HG02610 (cell line): ENCODE results near the gene FAM78A.

Experiments used
- ATAC-seq: cut with Tn5 transposase; IDR thresholded peaks from one replicate; pipeline ENCODE4 v1.9.1; 2021; ENCODE audit warnings: mild to moderate bottlenecking, moderate library complexity; ENCODE audit not compliant: unreplicated experiment

Gene FAM78A

GRCh38 chr9:131276094-131276888 is at the start of gene FAM78A:
Gene FAM78A (minus strand): TSS chr9:131276510. CDS start chr9:131276179, 331 bp downstream.
- ATAC-seq, result no peak

GRCh38 chr9:131324736-131325679 is 48.7 kb upstream of the FAM78A start:
- no peak for ATAC-seq

GRCh38 chr9:131323629-131324028 is 47.3 kb upstream of the FAM78A start:
- ATAC-seq, result no peak

- ATAC-seq, result no peak
Measured at GRCh38 chr9:131320031-131320685, 43.8 kb upstream of the FAM78A start.

- ATAC-seq, result no peak
Measured at GRCh38 chr9:131319486-131319885, 43.2 kb upstream of the FAM78A start.

GRCh38 chr9:131318231-131319085 is 42.1 kb upstream of the FAM78A start:
- no peak for ATAC-seq

- ATAC-seq, result no peak
Measured at GRCh38 chr9:131312822-131313770, 36.8 kb upstream of the FAM78A start.

GRCh38 chr9:131312246-131312645 is 35.9 kb upstream of the FAM78A start:
- no peak for ATAC-seq

GRCh38 chr9:131310833-131311554 is 34.7 kb upstream of the FAM78A start:
- no peak for ATAC-seq

- ATAC-seq, result no peak
Measured at GRCh38 chr9:131309530-131310276, 33.4 kb upstream of the FAM78A start.

GRCh38 chr9:131308906-131309529 is 32.7 kb upstream of the FAM78A start:
- no peak for ATAC-seq

- no peak for ATAC-seq
Measured at GRCh38 chr9:131308452-131308851, 32.1 kb upstream of the FAM78A start.

GRCh38 chr9:131307974-131308373 is 31.7 kb upstream of the FAM78A start:
- ATAC-seq, result no peak

- ATAC-seq, result no peak
Measured at GRCh38 chr9:131306397-131307004, 30.2 kb upstream of the FAM78A start.

- ATAC-seq, result no peak
Measured at GRCh38 chr9:131304676-131305355, 28.5 kb upstream of the FAM78A start.
